ENCODE measurements around the gene ANO4.

Gene ANO4

GRCh38 chr12:100795174-100795799 is 711 bp downstream of the ANO4 start:
- TF ChIP-seq CTCF (IDR thresholded peaks at IDR 0.05; ENCODE audit: low read depth, low read length) = no peak
- no peak overlapping the region for H3K4me3 ChIP-seq (replicated peaks in 1 of 2; ENCODE audit: low read depth in 2 of 2, low read length in 2 of 2)

GRCh38 chr12:100795800-100796179 is 1.2 kb downstream of the ANO4 start:
- no peak for TF ChIP-seq CTCF (IDR thresholded peaks at IDR 0.05; ENCODE audit: low read depth, low read length)
- H3K4me3 ChIP-seq (replicated peaks in 1 of 2; ENCODE audit: low read depth in 2 of 2, low read length in 2 of 2) = no peak overlapping the region
- no peak for DNase-seq (ENCODE audit: low read depth in 2 of 2)

More at GRCh38 chr12:100795174-100795799, 711 bp downstream of the ANO4 start:
- no peak for DNase-seq (ENCODE audit: low read depth in 2 of 2)

GRCh38 chr12:100796621-100797020 is 2.0 kb downstream of the ANO4 start:
- no peak overlapping the region for H3K4me3 ChIP-seq (replicated peaks in 1 of 2; ENCODE audit: low read depth in 2 of 2, low read length in 2 of 2)
- no peak for TF ChIP-seq CTCF (IDR thresholded peaks at IDR 0.05; ENCODE audit: low read depth, low read length)
- DNase-seq (ENCODE audit: low read depth in 2 of 2) = no peak

GRCh38 chr12:100797246-100797645 is 2.7 kb downstream of the ANO4 start:
- no peak overlapping the region for H3K4me3 ChIP-seq (replicated peaks in 1 of 2; ENCODE audit: low read depth in 2 of 2, low read length in 2 of 2)
- DNase-seq (ENCODE audit: low read depth in 2 of 2) = no peak
- TF ChIP-seq CTCF (IDR thresholded peaks at IDR 0.05; ENCODE audit: low read depth, low read length) = no peak

- no peak overlapping the region for H3K4me3 ChIP-seq (replicated peaks in 1 of 2; ENCODE audit: low read depth in 2 of 2, low read length in 2 of 2)
- no peak for TF ChIP-seq CTCF (IDR thresholded peaks at IDR 0.05; ENCODE audit: low read depth, low read length)
- DNase-seq (ENCODE audit: low read depth in 2 of 2) = no peak
Measured at GRCh38 chr12:100797786-100798185, 3.2 kb downstream of the ANO4 start.

- DNase-seq (ENCODE audit: low read depth in 2 of 2) = peak; percentile 4 to 20
- no peak for TF ChIP-seq CTCF (IDR thresholded peaks at IDR 0.05; ENCODE audit: low read depth, low read length)
- no peak overlapping the region for H3K4me3 ChIP-seq (replicated peaks in 1 of 2; ENCODE audit: low read depth in 2 of 2, low read length in 2 of 2)
Measured at GRCh38 chr12:100798286-100799160, 3.9 kb downstream of the ANO4 start.

Measured in cardiac fibroblast (primary cell).